MM.1S (cell line): ENCODE data around the gene ERVV-1.

ENCODE experiments used
- DNase-seq: peaks from one replicate; pipeline ENCODE4 v3.0.0-alpha.2; 2015
- H2AFZ ChIP-seq: fragments of 300-600 bp; sonication (generic); 2 replicates; pipeline ENCODE4 v1.6.0; 2016; ENCODE audit warnings: antibody characterized with exemption, low read length
- H3F3A ChIP-seq: fragments of 300-600 bp; sonication (generic); 2 replicates; pipeline ENCODE4 v1.6.1; 2016; ENCODE audit warnings: mild to moderate bottlenecking, antibody characterized with exemption, low read length, moderate library complexity, mixed read lengths; ENCODE audit not compliant: insufficient read depth
- H3K27ac ChIP-seq: fragments of 300-600 bp; sonication (generic); 2 replicates; pipeline ENCODE4 v1.5.1; 2016; ENCODE audit warnings: mild to moderate bottlenecking, low read length
- H3K27me3 ChIP-seq: fragments of 300-600 bp; sonication (generic); replicated peaks from 2 replicates; pipeline ENCODE4 v1.6.0; 2016; ENCODE audit warnings: low read length; ENCODE audit not compliant: insufficient read depth
- H3K36me3 ChIP-seq: fragments of 300-600 bp; sonication (generic); replicated peaks from 2 replicates; pipeline ENCODE4 v1.6.1; 2016; ENCODE audit warnings: mild to moderate bottlenecking, low read length, mixed read lengths; ENCODE audit not compliant: insufficient read depth
- H3K4me1 ChIP-seq: fragments of 300-600 bp; sonication (generic); 2 replicates; pipeline ENCODE4 v1.6.1; 2016; ENCODE audit warnings: low read length, mixed read lengths
- H3K4me2 ChIP-seq: fragments of 300-600 bp; sonication (generic); 2 replicates; pipeline ENCODE4 v1.6.0; 2016; ENCODE audit warnings: low read depth, low read length
- H3K4me3 ChIP-seq: fragments of 300-600 bp; sonication (generic); 2 replicates; pipeline ENCODE4 v1.5.1; 2016; ENCODE audit warnings: low read length, mixed read lengths
- H3K79me2 ChIP-seq: fragments of 300-600 bp; sonication (generic); 2 replicates; pipeline ENCODE4 v1.6.1; 2016; ENCODE audit warnings: mixed run types, low read length, mixed read lengths
- H3K9ac ChIP-seq: fragments of 300-600 bp; sonication (generic); 2 replicates; pipeline ENCODE4 v1.6.1; 2016; ENCODE audit warnings: low read length, mixed read lengths
- H3K9me2 ChIP-seq: fragments of 300-600 bp; sonication (generic); replicated peaks from 2 replicates; pipeline ENCODE4 v1.6.1; 2016; ENCODE audit warnings: mild to moderate bottlenecking, low read length, mixed read lengths; ENCODE audit not compliant: insufficient read depth
- H3K9me3 ChIP-seq: fragments of 300-600 bp; sonication (generic); replicated peaks from 2 replicates; pipeline ENCODE4 v1.6.1; 2016; ENCODE audit warnings: mild to moderate bottlenecking, low read length, mixed read lengths; ENCODE audit not compliant: insufficient read depth
- H4K20me1 ChIP-seq: fragments of 300-600 bp; sonication (generic); 2 replicates; pipeline ENCODE4 v1.6.1; 2016; ENCODE audit warnings: mild to moderate bottlenecking, low read length, moderate library complexity, mixed read lengths; ENCODE audit not compliant: insufficient read depth
- CTCF ChIP-seq: fragments of 300-600 bp; sonication (generic); IDR thresholded peaks from 2 replicates; pipeline ENCODE4 v1.5.1; 2016; ENCODE audit warnings: antibody characterized with exemption, low read length, mixed read lengths
- EZH2 ChIP-seq: fragments of 300-600 bp; sonication (generic); optimal IDR thresholded peaks from 2 replicates; pipeline ENCODE3; 2017; ENCODE audit warnings: low read depth, mild to moderate bottlenecking, antibody characterized with exemption, low read length, mixed read lengths
- EZH2phosphoT487 ChIP-seq: fragments of 300-600 bp; sonication (generic); IDR thresholded peaks from 2 replicates; pipeline ENCODE4 v1.6.1; 2018; ENCODE audit warnings: antibody characterized with exemption, low read length

Gene ERVV-1

GRCh38 chr19:52995711-52996110 is 18.0 kb upstream of the ERVV-1 start:
- no peak overlapping the region for H3K4me3 ChIP-seq
- DNase-seq: no peak
- no peaks in the 10 kb centered on the region for H3K27me3 ChIP-seq
- TF ChIP-seq EZH2 (no peak), CTCF (no peak), EZH2phosphoT487 (no peak)
- H3K9ac ChIP-seq: no peak overlapping the region
- no peak overlapping the region for H3K4me2 ChIP-seq
- H3K79me2 ChIP-seq: no peaks in the 10 kb centered on the region
- H2AFZ ChIP-seq: no peak overlapping the region
- H3K9me3 ChIP-seq: no peaks in the 10 kb centered on the region
- H4K20me1 ChIP-seq: no peaks in the 10 kb centered on the region
- no peaks in the 10 kb centered on the region for H3K9me2 ChIP-seq
- no peaks in the 10 kb centered on the region for H3F3A ChIP-seq
- no peak overlapping the region for H3K27ac ChIP-seq
- no peaks in the 10 kb centered on the region for H3K4me1 ChIP-seq
- no peaks in the 10 kb centered on the region for H3K36me3 ChIP-seq

- no peak overlapping the region for H3K4me3 ChIP-seq
- H3K27me3 ChIP-seq: no peaks in the 10 kb centered on the region
- H4K20me1 ChIP-seq: no peaks in the 10 kb centered on the region
- no peaks in the 10 kb centered on the region for H3K9me2 ChIP-seq
- no peaks in the 10 kb centered on the region for H3K9me3 ChIP-seq
- H3K79me2 ChIP-seq: no peaks in the 10 kb centered on the region
- no peak for TF ChIP-seq EZH2phosphoT487
- no peak for TF ChIP-seq CTCF
- no peak for TF ChIP-seq EZH2
- H3K36me3 ChIP-seq: no peaks in the 10 kb centered on the region
- no peak overlapping the region for H3K4me2 ChIP-seq
- no peaks in the 10 kb centered on the region for H3K4me1 ChIP-seq
- DNase-seq: no peak
- H3F3A ChIP-seq: no peaks in the 10 kb centered on the region
- H3K9ac ChIP-seq: no peak overlapping the region
- no peak overlapping the region for H3K27ac ChIP-seq
- H2AFZ ChIP-seq: no peak overlapping the region
Observed at GRCh38 chr19:52997975-52998374, 15.7 kb upstream of the ERVV-1 start.

GRCh38 chr19:53002479-53002878 is 11.2 kb upstream of the ERVV-1 start:
- TF ChIP-seq EZH2 (no peak), CTCF (no peak), EZH2phosphoT487 (no peak)
- Histone ChIP-seq H3K27me3 (no peaks in the 10 kb centered on the region), H3K4me3 (no peak overlapping the region), H3K79me2 (no peaks in the 10 kb centered on the region), H3K4me2 (no peak overlapping the region), H4K20me1 (no peaks in the 10 kb centered on the region), H3K9me2 (no peaks in the 10 kb centered on the region), H3K36me3 (no peaks in the 10 kb centered on the region), H3K9me3 (no peaks in the 10 kb centered on the region), H3F3A (no peaks in the 10 kb centered on the region), H3K27ac (no peak overlapping the region), H2AFZ (no peak overlapping the region), H3K4me1 (no peaks in the 10 kb centered on the region), H3K9ac (no peak overlapping the region)
- DNase-seq: no peak

GRCh38 chr19:53004242-53004641 is 9.5 kb upstream of the ERVV-1 start:
- Histone ChIP-seq H3K27me3 (no peaks in the 10 kb centered on the region), H2AFZ (no peak overlapping the region), H3K9me2 (no peaks in the 10 kb centered on the region), H4K20me1 (no peaks in the 10 kb centered on the region), H3K79me2 (no peaks in the 10 kb centered on the region), H3K36me3 (no peaks in the 10 kb centered on the region), H3F3A (no peaks in the 10 kb centered on the region), H3K9ac (no peak overlapping the region), H3K4me3 (no peak overlapping the region), H3K9me3 (no peaks in the 10 kb centered on the region), H3K4me1 (no peaks in the 10 kb centered on the region), H3K27ac (no peak overlapping the region), H3K4me2 (no peak overlapping the region)
- TF ChIP-seq EZH2 (no peak), EZH2phosphoT487 (no peak), CTCF (no peak)
- DNase-seq: no peak
